Measurements from ENCODE around the gene PARL.

Gene PARL

DNA sequence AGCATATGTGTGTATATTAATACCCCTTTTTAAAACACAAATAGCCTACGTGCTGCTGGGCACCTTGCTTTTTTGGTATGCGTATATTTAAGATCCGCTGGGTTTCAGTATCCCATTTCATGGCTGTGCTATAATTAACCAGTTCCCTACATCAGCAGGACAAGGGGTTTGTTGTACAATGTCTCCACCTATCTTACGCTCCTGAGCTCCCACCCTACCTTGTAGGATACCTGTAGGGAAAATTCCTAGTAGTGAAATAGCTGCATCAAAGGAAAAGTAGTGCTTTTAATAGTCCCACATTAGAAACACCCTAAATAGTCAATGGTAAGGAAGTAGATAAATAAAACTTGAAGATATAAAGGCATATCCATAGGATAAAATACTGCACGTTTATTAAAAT, 60.7 kb downstream of the PARL start:
- H3K79me2 ChIP-seq (ENCODE audit: insufficient read depth, low read length) = no peaks in the 10 kb centered on the region
- H3K9me2 ChIP-seq (replicated peaks; ENCODE audit: low read depth, low read length) = no peaks in the 10 kb centered on the region
- peaks cover 16% of the 10 kb centered on the region; the same call in 1 of the 2 replicates for H3K36me3 ChIP-seq (ENCODE audit: insufficient read depth, low read length)
- H3K9me3 ChIP-seq (ENCODE audit: insufficient read depth, low read depth, low read length) = no peaks in the 10 kb centered on the region
- no peaks in the 10 kb centered on the region for H3K27me3 ChIP-seq (ENCODE audit: insufficient read depth, low read length, poor library complexity, severe bottlenecking)
- no peaks in the 10 kb centered on the region for H3F3A ChIP-seq (ENCODE audit: low read depth)
- no peaks in the 10 kb centered on the region for H4K20me1 ChIP-seq (ENCODE audit: insufficient read depth, low read length, poor library complexity, severe bottlenecking)
- H3K4me2 ChIP-seq (ENCODE audit: low read depth, low read length, poor library complexity, severe bottlenecking) = no peak overlapping the region
- no peak for TF ChIP-seq EZH2phosphoT487 (IDR thresholded peaks at IDR 0.05; ENCODE audit: borderline replicate concordance)
- TF ChIP-seq, protein P1, sequence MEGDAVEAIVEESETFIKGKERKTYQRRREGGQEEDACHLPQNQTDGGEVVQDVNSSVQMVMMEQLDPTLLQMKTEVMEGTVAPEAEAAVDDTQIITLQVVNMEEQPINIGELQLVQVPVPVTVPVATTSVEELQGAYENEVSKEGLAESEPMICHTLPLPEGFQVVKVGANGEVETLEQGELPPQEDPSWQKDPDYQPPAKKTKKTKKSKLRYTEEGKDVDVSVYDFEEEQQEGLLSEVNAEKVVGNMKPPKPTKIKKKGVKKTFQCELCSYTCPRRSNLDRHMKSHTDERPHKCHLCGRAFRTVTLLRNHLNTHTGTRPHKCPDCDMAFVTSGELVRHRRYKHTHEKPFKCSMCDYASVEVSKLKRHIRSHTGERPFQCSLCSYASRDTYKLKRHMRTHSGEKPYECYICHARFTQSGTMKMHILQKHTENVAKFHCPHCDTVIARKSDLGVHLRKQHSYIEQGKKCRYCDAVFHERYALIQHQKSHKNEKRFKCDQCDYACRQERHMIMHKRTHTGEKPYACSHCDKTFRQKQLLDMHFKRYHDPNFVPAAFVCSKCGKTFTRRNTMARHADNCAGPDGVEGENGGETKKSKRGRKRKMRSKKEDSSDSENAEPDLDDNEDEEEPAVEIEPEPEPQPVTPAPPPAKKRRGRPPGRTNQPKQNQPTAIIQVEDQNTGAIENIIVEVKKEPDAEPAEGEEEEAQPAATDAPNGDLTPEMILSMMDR (conservative IDR thresholded peaks at IDR 0.05; ENCODE audit: low read length) = no peak
- no peaks in the 10 kb centered on the region for H3K4me1 ChIP-seq (ENCODE audit: insufficient read depth, low read length, poor library complexity, severe bottlenecking)
- no peak overlapping the region for H2AFZ ChIP-seq (ENCODE audit: low read length)
- no peak overlapping the region for H3K4me3 ChIP-seq (ENCODE audit: low read length, poor library complexity, severe bottlenecking)
- no peak overlapping the region for H3K9ac ChIP-seq (ENCODE audit: low read depth, low read length, poor library complexity, severe bottlenecking)

DNA sequence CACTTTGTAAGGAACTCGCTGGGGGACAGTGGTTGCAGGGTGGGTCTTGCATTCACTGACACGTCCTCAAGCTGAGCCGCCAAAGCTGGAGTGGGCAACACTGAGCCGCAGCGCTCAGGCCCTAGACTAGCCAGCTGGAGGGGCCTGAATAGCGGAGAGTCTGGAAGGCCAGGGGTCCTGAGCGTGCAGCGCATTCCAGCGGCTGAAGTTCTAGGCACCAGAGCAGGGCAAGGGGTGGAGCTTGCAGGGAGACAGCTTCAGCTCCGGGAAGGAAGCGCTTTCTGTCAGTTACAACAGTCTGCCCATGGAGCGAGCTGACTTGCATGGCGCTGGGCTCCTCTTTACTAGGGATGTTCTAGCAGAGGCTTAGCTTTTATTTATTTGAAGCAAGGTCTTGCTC, 62.0 kb downstream of the PARL start:
- no peaks in the 10 kb centered on the region for H4K20me1 ChIP-seq (ENCODE audit: insufficient read depth, low read length, poor library complexity, severe bottlenecking)

DNA sequence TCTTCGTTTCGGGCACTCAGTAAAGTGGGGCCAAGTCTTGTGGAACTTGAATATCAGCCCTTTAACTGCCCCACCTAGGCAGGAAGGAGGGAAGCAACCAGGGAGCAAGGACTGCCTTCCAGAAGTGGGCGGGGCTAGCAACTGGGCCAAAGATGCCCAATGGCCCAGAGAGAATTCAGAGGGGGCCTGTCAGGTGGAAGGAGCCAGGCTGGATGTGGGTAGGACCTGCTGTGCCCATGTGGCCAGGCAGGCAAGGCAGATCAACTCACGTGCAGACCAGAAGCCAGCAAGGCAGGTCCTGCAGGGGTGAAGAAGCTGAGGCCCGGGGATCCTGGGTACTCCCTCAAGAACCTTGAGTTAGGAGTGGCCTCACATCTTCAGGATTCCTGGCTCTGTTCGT, 64.8 kb downstream of the PARL start:
- no peaks in the 10 kb centered on the region for H3K4me1 ChIP-seq (ENCODE audit: insufficient read depth, low read length, poor library complexity, severe bottlenecking)
- no peaks in the 10 kb centered on the region for H4K20me1 ChIP-seq (ENCODE audit: insufficient read depth, low read length, poor library complexity, severe bottlenecking)
- no peaks in the 10 kb centered on the region for H3K9me2 ChIP-seq (replicated peaks; ENCODE audit: low read depth, low read length)
- H3K4me3 ChIP-seq (ENCODE audit: low read length, poor library complexity, severe bottlenecking) = no peak overlapping the region
- peaks cover 14% of the 10 kb centered on the region; the same call in 1 of the 2 replicates for H3K36me3 ChIP-seq (ENCODE audit: insufficient read depth, low read length)
- H3K27me3 ChIP-seq (ENCODE audit: insufficient read depth, low read length, poor library complexity, severe bottlenecking) = no peaks in the 10 kb centered on the region
- no peak overlapping the region for H3K4me2 ChIP-seq (ENCODE audit: low read depth, low read length, poor library complexity, severe bottlenecking)
- no peaks in the 10 kb centered on the region for H3K79me2 ChIP-seq (ENCODE audit: insufficient read depth, low read length)
- no peak for TF ChIP-seq EZH2phosphoT487 (IDR thresholded peaks at IDR 0.05; ENCODE audit: borderline replicate concordance)
- TF ChIP-seq, protein P1 (conservative IDR thresholded peaks at IDR 0.05; ENCODE audit: low read length) = no peak
- H2AFZ ChIP-seq (ENCODE audit: low read length) = no peak overlapping the region
- H3K9me3 ChIP-seq (ENCODE audit: insufficient read depth, low read depth, low read length) = no peaks in the 10 kb centered on the region
- no peaks in the 10 kb centered on the region for H3F3A ChIP-seq (ENCODE audit: low read depth)
- no peak overlapping the region for H3K9ac ChIP-seq (ENCODE audit: low read depth, low read length, poor library complexity, severe bottlenecking)

More for the DNA sequence above, 62.0 kb downstream of the PARL start:
- H3K4me3 ChIP-seq (ENCODE audit: low read length, poor library complexity, severe bottlenecking) = no peak overlapping the region
- no peak overlapping the region for H3K4me2 ChIP-seq (ENCODE audit: low read depth, low read length, poor library complexity, severe bottlenecking)
- H3K9me3 ChIP-seq (ENCODE audit: insufficient read depth, low read depth, low read length) = no peaks in the 10 kb centered on the region
- no peaks in the 10 kb centered on the region for H3K9me2 ChIP-seq (replicated peaks; ENCODE audit: low read depth, low read length)
- H3K4me1 ChIP-seq (ENCODE audit: insufficient read depth, low read length, poor library complexity, severe bottlenecking) = no peaks in the 10 kb centered on the region
- no peaks in the 10 kb centered on the region for H3F3A ChIP-seq (ENCODE audit: low read depth)
- H3K79me2 ChIP-seq (ENCODE audit: insufficient read depth, low read length) = no peaks in the 10 kb centered on the region
- H3K9ac ChIP-seq (ENCODE audit: low read depth, low read length, poor library complexity, severe bottlenecking) = no peak overlapping the region
- TF ChIP-seq, protein P1 (conservative IDR thresholded peaks at IDR 0.05; ENCODE audit: low read length) = no peak
- no peak for TF ChIP-seq EZH2phosphoT487 (IDR thresholded peaks at IDR 0.05; ENCODE audit: borderline replicate concordance)
- peaks cover 6% of the 10 kb centered on the region; the same call in 1 of the 2 replicates for H3K36me3 ChIP-seq (ENCODE audit: insufficient read depth, low read length)
- H2AFZ ChIP-seq (ENCODE audit: low read length) = no peak overlapping the region
- H3K27me3 ChIP-seq (ENCODE audit: insufficient read depth, low read length, poor library complexity, severe bottlenecking) = no peaks in the 10 kb centered on the region
